H1 (cell line): Measurements from ENCODE around the gene ARG2.

ENCODE experiments used
- BRCA1 ChIP-seq: IDR thresholded peaks from 2 replicates; pipeline ENCODE4 v1.6.1; 2012; ENCODE audit warnings: low read depth, low read length, improper control_type of control experiment
- CHD1 ChIP-seq: IDR thresholded peaks from 2 replicates; pipeline ENCODE4 v1.6.1; 2012; ENCODE audit warnings: low read depth, low read length, improper control_type of control experiment
- HDAC2 ChIP-seq, 2 experiments: fragments of 300-600 bp in 1 of 2; sonication (generic) in 1 of 2; IDR thresholded peaks; 2 replicates each; pipeline ENCODE4 v1.6.1; 2011 to 2012; ENCODE audit warnings: low read depth in 2 of 2, low read length in 2 of 2, mild to moderate bottlenecking in 2 of 2, moderate library complexity in 2 of 2, borderline replicate concordance in 1 of 2, inconsistent platforms in 1 of 2
- KDM1A ChIP-seq: fragments of 200-600, 300-600 bp; sonication (generic); IDR thresholded peaks from 2 replicates; pipeline ENCODE4 v1.7.1; 2016; ENCODE audit warnings: mild to moderate bottlenecking, low read length, borderline replicate concordance
- POLR2A ChIP-seq, 2 experiments: IDR thresholded peaks; 1 replicate in 1 of 2; 2 replicates in 1 of 2; pipeline ENCODE4 v1.6.1; 2011; ENCODE audit warnings: low read depth in 2 of 2, low read length in 2 of 2, mild to moderate bottlenecking in 2 of 2; ENCODE audit errors: control extremely low read depth in 1 of 2
- SIX5 ChIP-seq: IDR thresholded peaks from 2 replicates; pipeline ENCODE4 v1.6.1; 2011; ENCODE audit warnings: mild to moderate bottlenecking, low read depth, low read length
- TF ChIP-seq, protein P1 (sequence below): IDR thresholded peaks from 2 replicates; pipeline ENCODE4 v1.6.1; 2012; ENCODE audit warnings: inconsistent platforms

DNA sequence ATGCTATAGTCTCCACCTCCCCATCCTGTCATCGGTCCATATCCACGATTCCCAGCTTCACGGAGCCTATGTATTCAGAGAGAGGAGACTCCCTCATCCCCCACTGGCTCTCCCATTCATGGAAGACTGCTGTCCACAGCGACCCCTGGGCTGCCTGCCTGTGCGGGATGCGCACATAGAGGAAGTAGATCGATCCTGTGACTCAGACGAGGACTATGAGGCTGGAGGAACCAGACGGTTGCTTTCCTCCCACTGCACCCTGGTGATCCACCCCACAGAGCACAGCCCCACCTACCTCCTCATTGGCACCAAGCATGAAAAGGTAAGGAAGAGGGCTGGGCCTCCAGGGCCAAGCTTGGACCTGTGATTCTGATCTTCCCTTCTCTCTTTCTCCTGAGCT, 44.0 kb upstream of the ARG2 start:
- TF ChIP-seq, protein P1, sequence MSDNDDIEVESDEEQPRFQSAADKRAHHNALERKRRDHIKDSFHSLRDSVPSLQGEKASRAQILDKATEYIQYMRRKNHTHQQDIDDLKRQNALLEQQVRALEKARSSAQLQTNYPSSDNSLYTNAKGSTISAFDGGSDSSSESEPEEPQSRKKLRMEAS = no peak
- TF ChIP-seq CHD1 (no peak), SIX5 (no peak), KDM1A (no peak), BRCA1 (no peak), HDAC2 (IDR thresholded peaks at IDR 0.05; ENCODE audit: borderline replicate concordance in 1 of 2, low read depth in 2 of 2, low read length in 2 of 2) (no peak), POLR2A (IDR thresholded peaks at IDR 0.05; ENCODE audit: control extremely low read depth in 1 of 2, low read depth in 2 of 2, low read length in 2 of 2) (no peak)
